ENCODE measurements around the gene KLHL36. TPM values are rescaled to one million over a fixed set of nuclear protein-coding genes. Genes with fewer than 3 reads are reported as not detected.

Gene KLHL36
- total and polyA plus RNA-seq, 4 donors: 10.1 to 60.0 (median 36.8) TPM

Other genes with a start within 250 kb of the KLHL36 start
- 10 to 100 TPM; 17.4 to 23.9 TPM for gene MEAK7, start 143.9 kb upstream of the KLHL36 start, total RNA-seq
- gene MEAK7, start 143.9 kb upstream of the KLHL36 start, polyA plus RNA-seq: 1 to 10 TPM; 3.4 to 5.8 TPM
- 10 to 100 TPM; 61.9 to 69.9 TPM for gene COTL1, start 30.4 kb upstream of the KLHL36 start, total RNA-seq
- 10 to 100 TPM; 22.8 to 58.1 TPM for gene COTL1, start 30.4 kb upstream of the KLHL36 start, polyA plus RNA-seq
- gene USP10, start 51.5 kb downstream of the KLHL36 start, total RNA-seq: 10 to 100 TPM; 53.4 to 59.4 TPM
- 10 to 100 TPM; 14.0 to 26.8 TPM for gene USP10, start 51.5 kb downstream of the KLHL36 start, polyA plus RNA-seq
- gene CRISPLD2, start 171.5 kb downstream of the KLHL36 start, total RNA-seq: 100 to 1,000 TPM; 108 to 192 TPM
- gene CRISPLD2, start 171.5 kb downstream of the KLHL36 start, polyA plus RNA-seq: 10 to 100 TPM in 1 of 2 donors, 1 to 10 TPM in 1; 8.9 to 33.3 TPM

Measured in aorta (tissue), 4 donors.